Measurements from ENCODE around the gene PNRC1.

- no peak for TF ChIP-seq CTCF (IDR thresholded peaks at IDR 0.05; ENCODE audit: borderline replicate concordance, extremely low read depth, low read length, poor library complexity, severe bottlenecking)
- no peak for TF ChIP-seq EZH2 (IDR thresholded peaks at IDR 0.05; ENCODE audit: borderline replicate concordance, low read depth, low read length, severe bottlenecking)
These were observed 21.9 kb upstream of the PNRC1 start for GRCh38 chr6:89058627-89059026.

Measured in DND-41 (cell line).